HCT116 (cell line): ENCODE data around the gene LSAMP.

Source experiments
- CTCF ChIP-seq, 3 experiments: fragments of 200-600 bp in 1 of 3; sonication (generic) in 1 of 3; IDR thresholded peaks in 2 of 3; conservative IDR thresholded peaks in 1 of 3; 2 replicates each; pipeline ENCODE4 v1.5.1; 2012 to 2017; ENCODE audit warnings: low read depth in 2 of 3, low read length in 2 of 3, antibody characterized with exemption in 1 of 3, borderline replicate concordance in 1 of 3, control low read depth in 1 of 3, mild to moderate bottlenecking in 1 of 3, mixed read lengths in 1 of 3, mixed run types in 1 of 3, moderate library complexity in 1 of 3; ENCODE audit not compliant: insufficient read depth in 1 of 3
- ELF1 ChIP-seq: IDR thresholded peaks from 2 replicates; pipeline ENCODE4 v1.6.1; 2012; ENCODE audit warnings: low read depth, borderline replicate concordance
- EZH2 ChIP-seq: fragments of 200-600 bp; sonication (generic); IDR thresholded peaks from 2 replicates; pipeline ENCODE4 v1.6.1; 2017; ENCODE audit warnings: antibody characterized with exemption, mixed run types
- EZH2phosphoT487 ChIP-seq: fragments of 200-600 bp; IDR thresholded peaks from 2 replicates; pipeline ENCODE4 v1.6.1; 2018; ENCODE audit warnings: antibody characterized with exemption, borderline replicate concordance
- FOSL1 ChIP-seq: IDR thresholded peaks from 2 replicates; pipeline ENCODE4 v1.6.1; 2012; ENCODE audit warnings: low read depth
- JUND ChIP-seq: IDR thresholded peaks from 2 replicates; pipeline ENCODE4 v1.6.1; 2012
- MAX ChIP-seq: IDR thresholded peaks from 2 replicates; pipeline ENCODE4 v1.6.1; 2012
- POLR2A ChIP-seq: IDR thresholded peaks from 2 replicates; pipeline ENCODE4 v1.7.0; 2011; ENCODE audit warnings: borderline replicate concordance; ENCODE audit not compliant: insufficient read depth, insufficient read length; ENCODE audit errors: extremely low read depth
- POLR2AphosphoS5 ChIP-seq: IDR thresholded peaks from 2 replicates; pipeline ENCODE4 v1.6.1; 2011; ENCODE audit warnings: mild to moderate bottlenecking, low read depth, low read length, moderate library complexity
- RAD21 ChIP-seq: IDR thresholded peaks from 2 replicates; pipeline ENCODE4 v1.6.1; 2012; ENCODE audit warnings: low read depth, mild to moderate bottlenecking
- SP1 ChIP-seq: IDR thresholded peaks from 2 replicates; pipeline ENCODE4 v1.6.1; 2012; ENCODE audit warnings: low read depth
- YY1 ChIP-seq: IDR thresholded peaks from 2 replicates; pipeline ENCODE4 v1.6.1; 2011; ENCODE audit warnings: low read length, low read depth, moderate library complexity, mild to moderate bottlenecking; ENCODE audit not compliant: insufficient replicate concordance; ENCODE audit errors: extremely low read depth
- ZBTB33 ChIP-seq: IDR thresholded peaks from 2 replicates; pipeline ENCODE4 v1.6.1; 2011; ENCODE audit warnings: mild to moderate bottlenecking, low read length, moderate library complexity; ENCODE audit not compliant: insufficient replicate concordance; ENCODE audit errors: extremely low read depth

- no peak for TF ChIP-seq CTCF (IDR thresholded peaks at IDR 0.05 in 2 of 3, conservative IDR thresholded peaks at IDR 0.05 in 1 of 3; ENCODE audit: borderline replicate concordance in 1 of 3, insufficient read depth in 1 of 3, low read depth in 2 of 3, low read length in 2 of 3)
- no peak for TF ChIP-seq RAD21
- no peak for TF ChIP-seq POLR2AphosphoS5
- TF ChIP-seq YY1, result no peak
- no peak for TF ChIP-seq ELF1
- TF ChIP-seq JUND, result no peak
- no peak for TF ChIP-seq POLR2A
- TF ChIP-seq EZH2, result no peak
- TF ChIP-seq MAX, result no peak
- TF ChIP-seq ZBTB33, result no peak
- no peak for TF ChIP-seq SP1
- no peak for TF ChIP-seq EZH2phosphoT487
- no peak for TF ChIP-seq FOSL1
Measured at GRCh38 chr3:115833074-115833473, 612.2 kb downstream of the LSAMP start.
